ENCODE results near the gene PCDHGB3. TPM values are rescaled to one million over a fixed set of nuclear protein-coding genes. Genes with fewer than 3 reads are reported as not detected.

The PCDHGB3 gene
- total and polyA plus RNA-seq, 11 donors: 1.7 to 14.9 (median 8.5) TPM

GRCh38 chr5:141363952-141364660 lies 5.9 kb upstream of the PCDHGB3 start, which contains the start of gene PCDHGA5:
PCDHGA5 (plus strand) TSS chr5:141364162; CDS start chr5:141364331, 169 bp downstream.
- H3K27me3 ChIP-seq: peaks cover 0 to 46% (median 0%) of the 10 kb centered on the region in 9 donors
- peaks cover 0 to 98% (median 77%) of the 10 kb centered on the region in 12 donors for H3K9me3 ChIP-seq
- ATAC-seq: peak; percentile 21 to 66 (median 52)
- H3K4me1 ChIP-seq: peaks cover 0 to 18% (median 0%) of the 10 kb centered on the region in 12 donors
- intact Hi-C loops (cut with DNase I): loop anchor here in 3 of 10 donors (5.0 to 10.0 kb wide), 2 partner anchors 48 to 51 kb away; partner anchors contain the start of genes PCDHGA10 (in 3 of the 3) and PCDHGB7 (in 2 of the 3)
- H3K27ac ChIP-seq: peak within 1 kb of the TSS in 1 of 12 donors; percentile 14
- WGBS, 4 donors: 23 to 32% (median 27%) methylated on average over 29 to 34 of the region's 34 CpGs
- H3K4me3 ChIP-seq: peak within 1 kb of the TSS in 9 of 12 donors; percentile 2 to 34 (median 19)
- TF ChIP-seq POLR2A (IDR thresholded peaks at IDR 0.05) (no peak), CTCF (IDR thresholded peaks at IDR 0.05) (peak in 6 of 12 donors; percentile 5 to 22 (median 17))
- DNase-seq: peak in 1 of 5 donors; percentile 24
- H3K36me3 ChIP-seq: peaks cover 0 to 11% (median 0%) of the 10 kb centered on the region in 9 donors

- H3K27ac ChIP-seq: no peak overlapping the region
- WGBS, 4 donors: 38 to 58% (median 47%) methylated on average over 26 to 46 of the region's 46 CpGs
- peaks cover 0 to 30% (median 0%) of the 10 kb centered on the region in 12 donors for H3K4me1 ChIP-seq
- no peak for DNase-seq
- peaks cover 0 to 50% (median 0%) of the 10 kb centered on the region in 9 donors for H3K27me3 ChIP-seq
- H3K4me3 ChIP-seq: no peak overlapping the region
- intact Hi-C loops (cut with DNase I): loop anchor here in 2 of 10 donors (10.0 kb wide), 1 partner anchor 49 kb away; the partner anchor contains the start of genes PCDHGA10 (in 2 of the 2) and PCDHGB7 (in 2 of the 2)
- no peak for ATAC-seq
- peaks cover 0 to 98% (median 62%) of the 10 kb centered on the region in 12 donors for H3K9me3 ChIP-seq
- peaks cover 0 to 10% (median 0%) of the 10 kb centered on the region in 9 donors for H3K36me3 ChIP-seq
- no peak for TF ChIP-seq POLR2A (IDR thresholded peaks at IDR 0.05)
- no peak for TF ChIP-seq CTCF (IDR thresholded peaks at IDR 0.05)
Measured at GRCh38 chr5:141366016-141366896, 3.8 kb upstream of the PCDHGB3 start.

- WGBS, 4 donors: 34 to 48% (median 42%) methylated on average over 25 to 69 of the region's 69 CpGs
- TF ChIP-seq POLR2A (IDR thresholded peaks at IDR 0.05) (no peak), CTCF (IDR thresholded peaks at IDR 0.05) (no peak)
- H3K36me3 ChIP-seq: peaks cover 0 to 26% (median 0%) of the 10 kb centered on the region in 9 donors
- H3K9me3 ChIP-seq: peaks cover 0 to 99% (median 61%) of the 10 kb centered on the region in 12 donors
- H3K27ac ChIP-seq: no peak overlapping the region
- peaks cover 0 to 31% (median 2%) of the 10 kb centered on the region in 12 donors for H3K4me1 ChIP-seq
- peak in 3 of 4 donors; percentile 18 to 20 (median 19) for ATAC-seq
- DNase-seq: peak in 1 of 5 donors; percentile 25
- no peak overlapping the region for H3K4me3 ChIP-seq
- peaks cover 0 to 34% (median 0%) of the 10 kb centered on the region in 9 donors for H3K27me3 ChIP-seq
- intact Hi-C loops (cut with DNase I): no loop called here
Measured at GRCh38 chr5:141371572-141372475, 1.8 kb downstream of the PCDHGB3 start.
